ENCODE data around the gene ZXDC. TPM values are rescaled to one million over a fixed set of nuclear protein-coding genes. Genes with fewer than 3 reads are reported as not detected.

Gene ZXDC
- total RNA-seq, 1 experiment from 2014 or later, result 61.1 TPM

- POLR2A ChIA-PET (ENCODE audit: low non-redundant PET), result no interaction called here
- DNase-seq (ENCODE audit: low spot score), result no peak
- no peak overlapping the region for H3K27ac ChIP-seq (ENCODE audit: low read depth, low read length, poor library complexity, severe bottlenecking)
- intact Hi-C loops (cut with micrococcal nuclease; ENCODE audit: unreplicated experiment), result no loop called here
- TF ChIP-seq EZH2 (IDR thresholded peaks at IDR 0.05; ENCODE audit: borderline replicate concordance, low read depth, low read length, poor library complexity, severe bottlenecking) (no peak), CTCF (conservative IDR thresholded peaks at IDR 0.05; ENCODE audit: low read depth, low read length) (no peak)
- H3K4me1 ChIP-seq (ENCODE audit: insufficient read depth, low read length, poor library complexity, severe bottlenecking), result peaks cover 11% of the 10 kb centered on the region
- no peaks in the 10 kb centered on the region for H3K27me3 ChIP-seq (replicated peaks; ENCODE audit: insufficient read depth, low read depth, low read length, poor library complexity)
- H3K36me3 ChIP-seq (ENCODE audit: insufficient read depth, low read length, poor library complexity, severe bottlenecking), result peaks cover 39% of the 10 kb centered on the region
- CTCF ChIA-PET, result no interaction called here
- BruUV-seq (replicated peaks), result no TSS peak
- H3K4me3 ChIP-seq (ENCODE audit: low read depth, low read length, poor library complexity, severe bottlenecking), result no peak overlapping the region
- H3K9me3 ChIP-seq (ENCODE audit: low read depth, low read length, poor library complexity, severe bottlenecking), result no peaks in the 10 kb centered on the region
Observed at GRCh38 chr3:126435456-126436315, 40.0 kb downstream of the ZXDC start.

GRCh38 chr3:126434931-126435411 is 40.7 kb downstream of the ZXDC start:
- H3K27ac ChIP-seq (ENCODE audit: low read depth, low read length, poor library complexity, severe bottlenecking), result no peak overlapping the region
- DNase-seq (ENCODE audit: low spot score), result no peak
- no peak overlapping the region for H3K4me3 ChIP-seq (ENCODE audit: low read depth, low read length, poor library complexity, severe bottlenecking)
- no peaks in the 10 kb centered on the region for H3K27me3 ChIP-seq (replicated peaks; ENCODE audit: insufficient read depth, low read depth, low read length, poor library complexity)
- CTCF ChIA-PET, result no interaction called here
- peaks cover 11% of the 10 kb centered on the region for H3K4me1 ChIP-seq (ENCODE audit: insufficient read depth, low read length, poor library complexity, severe bottlenecking)
- no TSS peak for BruUV-seq (replicated peaks)
- POLR2A ChIA-PET (ENCODE audit: low non-redundant PET), result no interaction called here
- H3K36me3 ChIP-seq (ENCODE audit: insufficient read depth, low read length, poor library complexity, severe bottlenecking), result peaks cover 36% of the 10 kb centered on the region
- H3K9me3 ChIP-seq (ENCODE audit: low read depth, low read length, poor library complexity, severe bottlenecking), result no peaks in the 10 kb centered on the region
- intact Hi-C loops (cut with micrococcal nuclease; ENCODE audit: unreplicated experiment), result no loop called here
- no peak for TF ChIP-seq CTCF (conservative IDR thresholded peaks at IDR 0.05; ENCODE audit: low read depth, low read length)
- TF ChIP-seq EZH2 (IDR thresholded peaks at IDR 0.05; ENCODE audit: borderline replicate concordance, low read depth, low read length, poor library complexity, severe bottlenecking), result no peak

- BruUV-seq (replicated peaks), result no TSS peak
- Histone ChIP-seq H3K4me3 (ENCODE audit: low read depth, low read length, poor library complexity, severe bottlenecking) (no peak overlapping the region), H3K36me3 (ENCODE audit: insufficient read depth, low read length, poor library complexity, severe bottlenecking) (peaks cover 31% of the 10 kb centered on the region), H3K27me3 (replicated peaks; ENCODE audit: insufficient read depth, low read depth, low read length, poor library complexity) (no peaks in the 10 kb centered on the region), H3K27ac (ENCODE audit: low read depth, low read length, poor library complexity, severe bottlenecking) (peak overlapping the region; percentile 30), H3K9me3 (ENCODE audit: low read depth, low read length, poor library complexity, severe bottlenecking) (no peaks in the 10 kb centered on the region), H3K4me1 (ENCODE audit: insufficient read depth, low read length, poor library complexity, severe bottlenecking) (peaks cover 11% of the 10 kb centered on the region)
- DNase-seq (ENCODE audit: low spot score), result no peak
- intact Hi-C loops (cut with micrococcal nuclease; ENCODE audit: unreplicated experiment), result no loop called here
- ChIA-PET POLR2A (ENCODE audit: low non-redundant PET) (no interaction called here), CTCF (no interaction called here)
- TF ChIP-seq CTCF (conservative IDR thresholded peaks at IDR 0.05; ENCODE audit: low read depth, low read length), result no peak
- no peak for TF ChIP-seq EZH2 (IDR thresholded peaks at IDR 0.05; ENCODE audit: borderline replicate concordance, low read depth, low read length, poor library complexity, severe bottlenecking)
Observed at GRCh38 chr3:126434264-126434590, 41.5 kb downstream of the ZXDC start.
